ENCODE measurements around the gene DEPDC1B.

DNA sequence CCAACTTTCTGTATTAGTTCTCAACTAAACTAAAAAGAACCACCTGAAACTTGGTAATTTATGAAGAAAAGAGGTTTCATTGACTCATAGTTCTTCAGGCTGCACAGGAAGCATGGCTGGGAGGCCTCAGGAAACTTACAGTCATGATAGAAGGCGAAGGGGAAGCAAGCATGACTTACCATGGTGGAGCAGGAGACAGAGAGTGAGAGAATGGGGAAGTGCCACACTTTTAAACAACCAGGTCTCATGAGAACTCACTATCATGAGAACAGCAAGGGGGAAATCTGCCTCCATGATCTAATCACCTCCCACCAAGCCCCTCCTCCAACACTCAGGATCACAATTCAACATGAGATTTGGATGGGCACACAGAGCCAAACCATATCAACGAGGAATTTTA lies 123.5 kb downstream of the DEPDC1B start:
- TF ChIP-seq, protein P1, sequence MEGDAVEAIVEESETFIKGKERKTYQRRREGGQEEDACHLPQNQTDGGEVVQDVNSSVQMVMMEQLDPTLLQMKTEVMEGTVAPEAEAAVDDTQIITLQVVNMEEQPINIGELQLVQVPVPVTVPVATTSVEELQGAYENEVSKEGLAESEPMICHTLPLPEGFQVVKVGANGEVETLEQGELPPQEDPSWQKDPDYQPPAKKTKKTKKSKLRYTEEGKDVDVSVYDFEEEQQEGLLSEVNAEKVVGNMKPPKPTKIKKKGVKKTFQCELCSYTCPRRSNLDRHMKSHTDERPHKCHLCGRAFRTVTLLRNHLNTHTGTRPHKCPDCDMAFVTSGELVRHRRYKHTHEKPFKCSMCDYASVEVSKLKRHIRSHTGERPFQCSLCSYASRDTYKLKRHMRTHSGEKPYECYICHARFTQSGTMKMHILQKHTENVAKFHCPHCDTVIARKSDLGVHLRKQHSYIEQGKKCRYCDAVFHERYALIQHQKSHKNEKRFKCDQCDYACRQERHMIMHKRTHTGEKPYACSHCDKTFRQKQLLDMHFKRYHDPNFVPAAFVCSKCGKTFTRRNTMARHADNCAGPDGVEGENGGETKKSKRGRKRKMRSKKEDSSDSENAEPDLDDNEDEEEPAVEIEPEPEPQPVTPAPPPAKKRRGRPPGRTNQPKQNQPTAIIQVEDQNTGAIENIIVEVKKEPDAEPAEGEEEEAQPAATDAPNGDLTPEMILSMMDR (tag by site-specific recombination; IDR thresholded peaks at IDR 0.05): no peak
- TF ChIP-seq HOXA7 (CRISPR knock-in tag; IDR thresholded peaks at IDR 0.05; ENCODE audit: borderline replicate concordance): no peak
- no peak for TF ChIP-seq ZBTB21 (tag by site-specific recombination; IDR thresholded peaks at IDR 0.05)
- TF ChIP-seq, protein P2, sequence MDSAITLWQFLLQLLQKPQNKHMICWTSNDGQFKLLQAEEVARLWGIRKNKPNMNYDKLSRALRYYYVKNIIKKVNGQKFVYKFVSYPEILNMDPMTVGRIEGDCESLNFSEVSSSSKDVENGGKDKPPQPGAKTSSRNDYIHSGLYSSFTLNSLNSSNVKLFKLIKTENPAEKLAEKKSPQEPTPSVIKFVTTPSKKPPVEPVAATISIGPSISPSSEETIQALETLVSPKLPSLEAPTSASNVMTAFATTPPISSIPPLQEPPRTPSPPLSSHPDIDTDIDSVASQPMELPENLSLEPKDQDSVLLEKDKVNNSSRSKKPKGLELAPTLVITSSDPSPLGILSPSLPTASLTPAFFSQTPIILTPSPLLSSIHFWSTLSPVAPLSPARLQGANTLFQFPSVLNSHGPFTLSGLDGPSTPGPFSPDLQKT (IDR thresholded peaks at IDR 0.05; ENCODE audit: borderline replicate concordance, low read depth, low read length): no peak
- TF ChIP-seq ZNF623 (tag by site-specific recombination; IDR thresholded peaks at IDR 0.05): no peak
- no peak for TF ChIP-seq ZNF677 (tag by site-specific recombination; IDR thresholded peaks at IDR 0.05)
- TF ChIP-seq ZNF174 (tag by site-specific recombination; IDR thresholded peaks at IDR 0.05): no peak
